C4-2B (cell line): ENCODE data around the gene NPIPA8.
"Not testable (repeated sequence)": the region's sequence is repeated elsewhere in the genome, so short reads cannot be mapped to it uniquely, and the experiment has no call there.

Source experiments
- CTCF ChIP-seq: fragments of 450-650 bp; conservative IDR thresholded peaks from 2 replicates; pipeline ENCODE4 v1.5.1; 2017; ENCODE audit warnings: mild to moderate bottlenecking
- ZFX ChIP-seq: fragments of 450-650 bp; IDR thresholded peaks from 2 replicates; pipeline ENCODE4 v1.6.1; 2017

- TF ChIP-seq CTCF, ZFX: not testable (repeated sequence)
Observed at GRCh38 chr16:18346993-18347392, 10.5 kb upstream of the NPIPA8 start.
